Ovary (tissue), 3 donors: ENCODE data around the gene DPH5.

Source experiments
- CTCF ChIP-seq, 3 donors: fragments of 450-650 bp in 2 of 3; fragments of 200-600 bp in 1 of 3; IDR thresholded peaks; one replicate each; pipeline versions ENCODE4 v1.5.1 to v1.8.0; 2016 to 2022; ENCODE audit warnings: antibody characterized with exemption in 3 of 3, mild to moderate bottlenecking in 1 of 3
- EP300 ChIP-seq: sonication (generic); formaldehyde crosslinking; IDR thresholded peaks from one replicate; pipeline ENCODE4 v1.6.1; 2017; ENCODE audit warnings: antibody characterized with exemption
- POLR2A ChIP-seq: fragments of 450-650 bp; IDR thresholded peaks from one replicate; pipeline ENCODE4 v1.6.1; 2017; ENCODE audit warnings: antibody characterized with exemption, mild to moderate bottlenecking, moderate library complexity
- donor health status: DM: no; HTN: no; CAD: no.

- no peak for TF ChIP-seq CTCF (IDR thresholded peaks at IDR 0.05)
- TF ChIP-seq POLR2A: no peak
- TF ChIP-seq EP300: no peak
Measured at GRCh38 chr1:101066260-101066936, 40.8 kb upstream of the DPH5 start.
